MCF 10A (cell line): ENCODE results near the gene GATAD2B. TPM values are rescaled to one million over a fixed set of nuclear protein-coding genes. Genes with fewer than 3 reads are reported as not detected.

Source experiments
- BruUV-seq: library from RNA; stranded (reverse); fragments of 400-500 nt; replicated peaks from 2 replicates; lab custom pipeline; 2021; lab: Mats Ljungman, UMichigan
- CTCF ChIA-PET: fragments of 300-600 bp; sonication (Branson Sonifier 250); formaldehyde crosslinking; extraction: SDS; loops from one replicate; lab custom pipeline; 2021; ENCODE audit warnings: antibody characterized with exemption, inconsistent platforms; lab: Yijun Ruan, JAX
- POLR2A ChIA-PET: fragments of 300-600, 350-650 bp; sonication (Branson Sonifier 250); formaldehyde crosslinking; extraction: SDS; loops from one replicate; lab custom pipeline; 2020; ENCODE audit warnings: antibody characterized with exemption, inconsistent platforms; lab: Yijun Ruan, JAX
- DNase-seq: peaks from one replicate; pipeline ENCODE4 v3.0.0-alpha.2; 2018; ENCODE audit not compliant: unreplicated experiment
- H3K27ac Mint-ChIP-seq: one replicate; pipeline ENCODE4 v1.8.0; 2022; ENCODE audit warnings: mild to moderate bottlenecking, low read depth, mixed read lengths; ENCODE audit not compliant: unreplicated experiment
- H3K27me3 Mint-ChIP-seq: one replicate; pipeline ENCODE4 v1.8.0; 2022; ENCODE audit warnings: mixed read lengths; ENCODE audit not compliant: insufficient read depth, unreplicated experiment
- H3K36me3 Mint-ChIP-seq: one replicate; pipeline ENCODE4 v1.8.0; 2022; ENCODE audit warnings: mild to moderate bottlenecking, moderate library complexity, mixed read lengths; ENCODE audit not compliant: insufficient read depth, unreplicated experiment
- H3K4me1 Mint-ChIP-seq: one replicate; pipeline ENCODE4 v1.8.0; 2022; ENCODE audit warnings: mixed read lengths; ENCODE audit not compliant: insufficient read depth, unreplicated experiment
- H3K4me3 Mint-ChIP-seq: one replicate; pipeline ENCODE4 v1.8.0; 2022; ENCODE audit warnings: mild to moderate bottlenecking, moderate library complexity, mixed read lengths; ENCODE audit not compliant: unreplicated experiment
- H3K9me3 Mint-ChIP-seq: one replicate; pipeline ENCODE4 v1.8.0; 2022; ENCODE audit warnings: mixed read lengths; ENCODE audit not compliant: unreplicated experiment
- intact Hi-C: fragments of 100-400 bp; cut with micrococcal nuclease; formaldehyde crosslinking; loops from 2 replicates; pipeline ENCODE4 v1.14.1; 2022
- total RNA-seq: library from RNA; stranded (reverse); gene quantifications from 2 replicates; pipeline ENCODE4 v1.2.3, GENCODE V29; 2022
- TF ChIP-seq, protein P1 (sequence below): fragments of 200-600 bp; IDR thresholded peaks from one replicate; pipeline ENCODE4 v1.8.0; 2022; ENCODE audit warnings: antibody characterized with exemption, mild to moderate bottlenecking; ENCODE audit not compliant: unreplicated experiment

The GATAD2B gene
- total RNA-seq, 1 experiment from 2014 or later, result 95.5 TPM

DNA sequence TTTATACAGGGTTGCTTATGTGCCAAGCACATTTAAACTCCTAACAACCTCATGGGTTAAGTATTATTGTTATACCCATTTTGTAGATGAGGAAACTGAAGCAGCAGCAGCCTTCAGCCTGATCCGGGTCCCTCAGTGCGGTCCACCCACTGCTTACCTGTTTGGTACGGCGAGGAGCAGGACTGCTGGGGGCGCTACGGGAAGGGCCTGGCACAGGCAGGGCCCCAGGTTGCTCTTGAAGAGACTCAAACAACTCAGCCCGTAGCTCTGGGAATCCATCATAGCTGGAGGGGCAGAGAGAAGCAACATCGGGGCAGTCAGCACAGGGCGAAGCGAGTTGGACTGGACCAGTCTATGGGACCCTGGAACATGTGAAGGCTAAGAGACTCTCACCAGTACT is 14.6 kb upstream of the GATAD2B start:
- ChIA-PET CTCF (interaction anchor here (0.7 kb wide), 1 partner anchor 365 kb away, joined by 3 read pairs; no protein-coding TSS in a partner anchor), POLR2A (interaction anchor here (0.5 to 2.0 kb wide), 2 partner anchors 14 to 53 kb away, joined by 3 to 5 read pairs; no protein-coding TSS in a partner anchor)
- peak overlapping the region; percentile 13 for H3K27ac Mint-ChIP-seq
- TF ChIP-seq, protein P1, sequence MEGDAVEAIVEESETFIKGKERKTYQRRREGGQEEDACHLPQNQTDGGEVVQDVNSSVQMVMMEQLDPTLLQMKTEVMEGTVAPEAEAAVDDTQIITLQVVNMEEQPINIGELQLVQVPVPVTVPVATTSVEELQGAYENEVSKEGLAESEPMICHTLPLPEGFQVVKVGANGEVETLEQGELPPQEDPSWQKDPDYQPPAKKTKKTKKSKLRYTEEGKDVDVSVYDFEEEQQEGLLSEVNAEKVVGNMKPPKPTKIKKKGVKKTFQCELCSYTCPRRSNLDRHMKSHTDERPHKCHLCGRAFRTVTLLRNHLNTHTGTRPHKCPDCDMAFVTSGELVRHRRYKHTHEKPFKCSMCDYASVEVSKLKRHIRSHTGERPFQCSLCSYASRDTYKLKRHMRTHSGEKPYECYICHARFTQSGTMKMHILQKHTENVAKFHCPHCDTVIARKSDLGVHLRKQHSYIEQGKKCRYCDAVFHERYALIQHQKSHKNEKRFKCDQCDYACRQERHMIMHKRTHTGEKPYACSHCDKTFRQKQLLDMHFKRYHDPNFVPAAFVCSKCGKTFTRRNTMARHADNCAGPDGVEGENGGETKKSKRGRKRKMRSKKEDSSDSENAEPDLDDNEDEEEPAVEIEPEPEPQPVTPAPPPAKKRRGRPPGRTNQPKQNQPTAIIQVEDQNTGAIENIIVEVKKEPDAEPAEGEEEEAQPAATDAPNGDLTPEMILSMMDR, result no peak
- BruUV-seq, result no TSS peak
- no peaks in the 10 kb centered on the region for H3K27me3 Mint-ChIP-seq
- H3K9me3 Mint-ChIP-seq, result no peaks in the 10 kb centered on the region
- H3K36me3 Mint-ChIP-seq, result peaks cover 75% of the 10 kb centered on the region
- no peak overlapping the region for H3K4me3 Mint-ChIP-seq
- DNase-seq, result no peak
- intact Hi-C loops, result no loop called here
- H3K4me1 Mint-ChIP-seq, result no peaks in the 10 kb centered on the region

DNA sequence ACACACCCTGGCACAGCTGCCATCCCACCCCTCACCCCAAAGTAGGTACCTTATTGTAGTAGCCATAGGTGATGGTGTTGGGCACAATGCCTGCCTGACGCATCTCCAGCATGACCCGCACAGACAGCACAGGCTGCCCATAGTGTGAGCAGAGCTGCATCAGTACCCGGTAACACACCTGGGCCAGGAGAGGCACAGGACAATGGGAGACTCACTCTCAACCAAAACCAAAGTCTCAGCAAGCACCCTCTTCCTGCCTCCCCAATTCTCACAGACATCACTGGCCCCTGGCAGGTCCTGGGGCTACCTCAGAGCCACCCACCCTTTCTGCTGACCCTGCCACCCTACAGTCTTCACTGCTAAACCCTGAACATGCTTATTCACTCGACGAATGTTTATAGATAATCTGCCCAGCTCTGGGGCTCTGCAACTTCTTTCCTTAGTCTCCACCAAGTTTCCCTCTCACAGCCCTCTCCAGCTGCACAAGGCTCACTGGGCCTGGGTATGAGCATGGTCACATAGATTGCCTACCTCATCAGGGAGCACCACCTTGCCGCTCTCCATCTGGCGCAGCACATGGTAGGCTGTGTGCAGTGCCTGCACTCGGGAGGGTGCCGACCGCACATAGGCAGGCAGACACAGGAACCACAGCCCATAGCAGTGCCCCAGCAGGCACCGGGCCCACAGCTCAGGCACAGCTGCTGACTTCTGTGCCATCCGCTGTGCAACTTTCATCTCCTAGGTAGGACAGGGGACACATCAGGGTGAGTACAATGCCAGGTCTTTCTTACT is 13.4 kb upstream of the GATAD2B start:
- no peak overlapping the region for H3K27ac Mint-ChIP-seq
- intact Hi-C loops, result no loop called here
- TF ChIP-seq, protein P1, result no peak
- CTCF ChIA-PET, result interaction anchor here (0.6 kb wide), 2 partner anchors 13 to 139 kb away, joined by 3 read pairs; partner anchors contain the start of gene GATAD2B
- H3K9me3 Mint-ChIP-seq, result no peaks in the 10 kb centered on the region
- no peaks in the 10 kb centered on the region for H3K27me3 Mint-ChIP-seq
- POLR2A ChIA-PET, result interaction anchor here (2.0 to 3.1 kb wide), 2 partner anchors 9 to 12 kb away, joined by 5 to 15 read pairs; partner anchors contain the start of gene DENND4B
- no peaks in the 10 kb centered on the region for H3K4me1 Mint-ChIP-seq
- no TSS peak for BruUV-seq
- H3K36me3 Mint-ChIP-seq, result peaks cover 74% of the 10 kb centered on the region
- DNase-seq, result no peak
- H3K4me3 Mint-ChIP-seq, result no peak overlapping the region

DNA sequence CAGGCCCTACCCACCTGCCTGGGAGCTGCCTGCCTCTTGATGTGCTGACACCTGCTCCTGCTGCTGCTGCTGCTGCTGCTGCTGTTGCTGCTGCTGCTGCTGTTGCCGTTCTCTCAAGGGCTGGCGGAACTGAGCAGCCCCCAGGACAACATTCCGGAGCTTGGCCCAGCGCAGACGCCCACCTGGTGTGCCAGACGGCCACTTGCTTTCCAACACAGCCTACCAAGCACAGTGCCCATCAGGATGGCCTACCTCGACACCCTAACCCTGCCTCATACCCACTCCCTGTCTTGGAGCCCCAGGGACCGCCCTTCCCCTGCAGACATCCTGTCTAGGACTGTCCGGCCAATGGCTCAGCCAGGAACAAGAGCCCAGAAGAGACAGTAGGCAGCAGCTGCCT is 12.0 kb upstream of the GATAD2B start:
- no TSS peak for BruUV-seq
- Mint-ChIP-seq H3K9me3 (no peaks in the 10 kb centered on the region), H3K36me3 (peaks cover 75% of the 10 kb centered on the region), H3K27me3 (no peaks in the 10 kb centered on the region), H3K4me3 (no peak overlapping the region), H3K4me1 (no peaks in the 10 kb centered on the region), H3K27ac (peak overlapping the region; percentile 27)
- TF ChIP-seq, protein P1, result no peak
- DNase-seq, result no peak
- intact Hi-C loops, result no loop called here
- POLR2A ChIA-PET, result interaction anchor here (1.6 to 3.1 kb wide), 2 partner anchors 11 kb away, joined by 13 to 15 read pairs; partner anchors contain the start of gene DENND4B
- CTCF ChIA-PET, result interaction anchor here (0.6 kb wide), 1 partner anchor 12 kb away, joined by 4 read pairs; no protein-coding TSS in a partner anchor

DNA sequence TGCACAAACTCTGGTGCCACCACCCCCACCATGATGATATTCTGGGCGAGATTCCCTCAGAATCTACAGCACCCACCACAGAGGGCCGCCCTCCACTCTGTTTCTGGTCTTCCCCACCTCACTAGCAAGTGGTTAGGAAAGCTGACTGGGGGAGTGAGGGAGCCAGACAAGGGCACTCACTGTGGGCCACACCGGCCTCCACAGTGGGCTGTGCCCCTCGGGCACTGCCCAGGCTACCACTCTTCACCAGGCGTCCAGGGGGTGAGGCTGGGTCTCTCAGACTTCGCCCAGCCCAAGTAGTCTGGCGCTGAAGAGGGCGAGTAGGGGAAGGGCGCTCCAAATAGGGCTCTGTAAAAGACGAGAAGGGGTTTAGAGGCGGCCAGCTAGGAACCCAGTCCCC is 11.2 kb upstream of the GATAD2B start:
- no TSS peak for BruUV-seq
- Mint-ChIP-seq H3K4me3 (no peak overlapping the region), H3K9me3 (no peaks in the 10 kb centered on the region), H3K27ac (no peak overlapping the region), H3K36me3 (peaks cover 68% of the 10 kb centered on the region), H3K4me1 (no peaks in the 10 kb centered on the region), H3K27me3 (no peaks in the 10 kb centered on the region)
- TF ChIP-seq, protein P1, result no peak
- ChIA-PET POLR2A (interaction anchor here (0.7 to 3.1 kb wide), 3 partner anchors 10 to 323 kb away, joined by 4 to 15 read pairs (median 13); partner anchors contain the start of gene DENND4B), CTCF (no interaction called here)
- DNase-seq, result no peak
- intact Hi-C loops, result no loop called here
